ENCODE measurements around the gene HBG2. TPM values are rescaled to one million over a fixed set of nuclear protein-coding genes. Genes with fewer than 3 reads are reported as not detected.

HBG2 gene
- total and polyA plus RNA-seq, 9 of the 15 experiments (the other 6 are each of a cell fraction or from before 2014, with no cell fraction given): 1,626 to 58,619 (median 10,515) TPM

DNA sequence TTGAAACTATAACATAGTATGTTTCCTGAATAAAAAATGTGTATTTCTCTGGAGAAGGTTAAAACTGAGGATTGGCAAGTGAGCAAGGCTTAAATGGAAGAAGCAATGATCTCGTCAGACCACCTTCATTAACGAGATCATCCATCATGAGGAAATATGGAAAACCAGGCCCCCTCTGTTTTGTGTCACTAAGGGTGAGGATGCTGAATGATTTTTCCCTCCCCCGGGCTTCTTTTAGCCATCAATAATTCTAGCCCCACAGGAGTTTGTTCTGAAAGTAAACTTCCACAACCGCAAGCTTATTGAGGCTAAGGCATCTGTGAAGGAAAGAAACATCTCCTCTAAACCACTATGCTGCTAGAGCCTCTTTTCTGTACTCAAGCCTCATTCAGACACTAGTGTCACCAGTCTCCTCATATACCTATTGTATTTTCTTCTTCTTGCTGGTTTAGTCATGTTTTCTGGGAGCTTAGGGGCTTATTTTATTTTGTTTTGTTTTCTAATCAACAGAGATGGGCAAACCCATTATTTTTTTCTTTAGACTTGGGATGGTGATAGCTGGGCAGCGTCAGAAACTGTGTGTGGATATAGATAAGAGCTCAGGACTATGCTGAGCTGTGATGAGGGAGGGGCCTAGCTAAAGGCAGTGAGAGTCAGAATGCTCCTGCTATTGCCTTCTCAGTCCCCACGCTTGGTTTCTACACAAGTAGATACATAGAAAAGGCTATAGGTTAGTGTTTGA is 21.0 kb upstream of the HBG2 start (continued):
- TF ChIP-seq KLF13 (tag; IDR thresholded peaks at IDR 0.05; ENCODE audit: borderline replicate concordance, low read depth) (no peak), ILF3 (IDR thresholded peaks at IDR 0.05; ENCODE audit: borderline replicate concordance) (no peak; the same call in 1 of the 2 replicates), NR2F6 (CRISPR knock-in tag; IDR thresholded peaks at IDR 0.05) (no peak), CBX2 (IDR thresholded peaks at IDR 0.05; ENCODE audit: insufficient read depth, low read length, poor library complexity, severe bottlenecking) (no peak), MTA3 (IDR thresholded peaks at IDR 0.05; ENCODE audit: borderline replicate concordance) (peak; percentile 49; the same call in 1 of the 2 replicates), RUNX1 (IDR thresholded peaks at IDR 0.05; ENCODE audit: low read depth) (no peak), HCFC1 (IDR thresholded peaks at IDR 0.05; ENCODE audit: low read depth, low read length) (no peak), MYNN (IDR thresholded peaks at IDR 0.05) (peak; percentile 47; the same call in 1 of the 2 replicates), MYNN (CRISPR knock-in tag; IDR thresholded peaks at IDR 0.05) (no peak), ESRRB (CRISPR knock-in tag; IDR thresholded peaks at IDR 0.05; ENCODE audit: borderline replicate concordance) (0 out of 2 replicates have a peak, but pooled peaks have one; percentile 36), ZNF431 (CRISPR knock-in tag; IDR thresholded peaks at IDR 0.05) (no peak), SOX6 (IDR thresholded peaks at IDR 0.05) (peak; percentile 91), EHMT2 (IDR thresholded peaks at IDR 0.05) (no peak), NR0B1 (IDR thresholded peaks at IDR 0.05; ENCODE audit: partially characterized antibody) (no peak), HDGF (IDR thresholded peaks at IDR 0.05) (no peak), NCOR1 (IDR thresholded peaks at IDR 0.05) (peak; percentile 86), SMARCA4 (IDR thresholded peaks at IDR 0.05) (peak; percentile 96), NCOA2 (IDR thresholded peaks at IDR 0.05; ENCODE audit: partially characterized antibody in 2 of 2) (no peak), BRD9 (IDR thresholded peaks at IDR 0.05; ENCODE audit: low read depth, partially characterized antibody) (peak; percentile 88), MEF2A (IDR thresholded peaks at IDR 0.05; ENCODE audit: control insufficient read depth, low read depth, low read length) (no peak), STAT5B (CRISPR knock-in tag; IDR thresholded peaks at IDR 0.05) (no peak)
- TF ChIP-seq, protein P1, sequence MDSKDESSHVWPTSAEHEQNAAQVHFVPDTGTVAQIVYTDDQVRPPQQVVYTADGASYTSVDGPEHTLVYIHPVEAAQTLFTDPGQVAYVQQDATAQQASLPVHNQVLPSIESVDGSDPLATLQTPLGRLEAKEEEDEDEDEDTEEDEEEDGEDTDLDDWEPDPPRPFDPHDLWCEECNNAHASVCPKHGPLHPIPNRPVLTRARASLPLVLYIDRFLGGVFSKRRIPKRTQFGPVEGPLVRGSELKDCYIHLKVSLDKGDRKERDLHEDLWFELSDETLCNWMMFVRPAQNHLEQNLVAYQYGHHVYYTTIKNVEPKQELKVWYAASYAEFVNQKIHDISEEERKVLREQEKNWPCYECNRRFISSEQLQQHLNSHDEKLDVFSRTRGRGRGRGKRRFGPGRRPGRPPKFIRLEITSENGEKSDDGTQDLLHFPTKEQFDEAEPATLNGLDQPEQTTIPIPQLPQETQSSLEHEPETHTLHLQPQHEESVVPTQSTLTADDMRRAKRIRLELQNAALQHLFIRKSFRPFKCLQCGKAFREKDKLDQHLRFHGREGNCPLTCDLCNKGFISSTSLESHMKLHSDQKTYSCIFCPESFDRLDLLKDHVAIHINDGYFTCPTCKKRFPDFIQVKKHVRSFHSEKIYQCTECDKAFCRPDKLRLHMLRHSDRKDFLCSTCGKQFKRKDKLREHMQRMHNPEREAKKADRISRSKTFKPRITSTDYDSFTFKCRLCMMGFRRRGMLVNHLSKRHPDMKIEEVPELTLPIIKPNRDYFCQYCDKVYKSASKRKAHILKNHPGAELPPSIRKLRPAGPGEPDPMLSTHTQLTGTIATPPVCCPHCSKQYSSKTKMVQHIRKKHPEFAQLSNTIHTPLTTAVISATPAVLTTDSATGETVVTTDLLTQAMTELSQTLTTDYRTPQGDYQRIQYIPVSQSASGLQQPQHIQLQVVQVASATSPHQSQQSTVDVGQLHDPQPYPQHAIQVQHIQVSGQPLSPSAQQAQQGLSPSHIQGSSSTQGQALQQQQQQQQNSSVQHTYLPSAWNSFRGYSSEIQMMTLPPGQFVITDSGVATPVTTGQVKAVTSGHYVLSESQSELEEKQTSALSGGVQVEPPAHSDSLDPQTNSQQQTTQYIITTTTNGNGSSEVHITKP (IDR thresholded peaks at IDR 0.05; ENCODE audit: partially characterized antibody): peak; percentile 86
- TF ChIP-seq, protein P2, sequence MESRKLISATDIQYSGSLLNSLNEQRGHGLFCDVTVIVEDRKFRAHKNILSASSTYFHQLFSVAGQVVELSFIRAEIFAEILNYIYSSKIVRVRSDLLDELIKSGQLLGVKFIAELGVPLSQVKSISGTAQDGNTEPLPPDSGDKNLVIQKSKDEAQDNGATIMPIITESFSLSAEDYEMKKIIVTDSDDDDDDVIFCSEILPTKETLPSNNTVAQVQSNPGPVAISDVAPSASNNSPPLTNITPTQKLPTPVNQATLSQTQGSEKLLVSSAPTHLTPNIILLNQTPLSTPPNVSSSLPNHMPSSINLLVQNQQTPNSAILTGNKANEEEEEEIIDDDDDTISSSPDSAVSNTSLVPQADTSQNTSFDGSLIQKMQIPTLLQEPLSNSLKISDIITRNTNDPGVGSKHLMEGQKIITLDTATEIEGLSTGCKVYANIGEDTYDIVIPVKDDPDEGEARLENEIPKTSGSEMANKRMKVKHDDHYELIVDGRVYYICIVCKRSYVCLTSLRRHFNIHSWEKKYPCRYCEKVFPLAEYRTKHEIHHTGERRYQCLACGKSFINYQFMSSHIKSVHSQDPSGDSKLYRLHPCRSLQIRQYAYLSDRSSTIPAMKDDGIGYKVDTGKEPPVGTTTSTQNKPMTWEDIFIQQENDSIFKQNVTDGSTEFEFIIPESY (CRISPR knock-in tag; IDR thresholded peaks at IDR 0.05): no peak
